Left renal cortex interstitium (tissue), 4 donors: ENCODE results near the gene C14orf180. TPM values are rescaled to one million over a fixed set of nuclear protein-coding genes. Genes with fewer than 3 reads are reported as not detected.

Source experiments
- DNase-seq, 4 donors: peaks; one replicate each; pipeline ENCODE4 v3.0.0-alpha.2; 2013; ENCODE audit warnings: low read depth in 4 of 4, low spot score in 2 of 4, missing footprints in 1 of 4
- polyA plus RNA-seq, 4 donors: library from polyadenylated mRNA; unstranded; fragments of 120-200 nt; gene quantifications; one replicate each; pipeline ENCODE4 v1.2.1, GENCODE V29; 2013; ENCODE audit not compliant: insufficient read length in 4 of 4

Gene C14orf180
- polyA plus RNA-seq, 4 donors: 0.14 to 0.23 (median 0.17) TPM; not detected in 1

- DNase-seq: no peak
Observed at GRCh38 chr14:104559804-104560585, 19.6 kb upstream of the C14orf180 start.

- no peak for DNase-seq
Observed at GRCh38 chr14:104560586-104560945, 19.0 kb upstream of the C14orf180 start.

DNA sequence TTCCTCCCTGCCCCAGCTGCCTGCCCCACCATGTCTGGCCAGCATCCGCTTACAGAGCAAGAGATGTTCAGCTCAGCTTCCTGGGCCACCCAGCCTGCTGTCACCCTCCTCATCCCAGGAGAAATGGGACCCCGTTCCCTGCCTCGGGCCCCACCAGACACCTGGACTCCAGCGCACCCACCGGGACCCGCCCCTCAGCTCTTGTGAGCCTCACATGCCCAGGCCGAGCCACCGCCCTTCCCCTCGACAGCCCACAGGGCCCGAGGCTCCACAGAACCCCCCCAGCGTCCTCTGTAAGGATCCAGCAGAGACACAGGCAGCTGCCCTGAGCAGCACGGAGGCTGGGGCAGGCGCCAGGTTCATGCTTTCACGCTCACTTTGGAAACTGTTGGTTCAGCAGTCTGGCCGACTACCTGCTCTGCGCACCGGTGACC is 18.4 kb upstream of the C14orf180 start:
- no peak for DNase-seq

DNA sequence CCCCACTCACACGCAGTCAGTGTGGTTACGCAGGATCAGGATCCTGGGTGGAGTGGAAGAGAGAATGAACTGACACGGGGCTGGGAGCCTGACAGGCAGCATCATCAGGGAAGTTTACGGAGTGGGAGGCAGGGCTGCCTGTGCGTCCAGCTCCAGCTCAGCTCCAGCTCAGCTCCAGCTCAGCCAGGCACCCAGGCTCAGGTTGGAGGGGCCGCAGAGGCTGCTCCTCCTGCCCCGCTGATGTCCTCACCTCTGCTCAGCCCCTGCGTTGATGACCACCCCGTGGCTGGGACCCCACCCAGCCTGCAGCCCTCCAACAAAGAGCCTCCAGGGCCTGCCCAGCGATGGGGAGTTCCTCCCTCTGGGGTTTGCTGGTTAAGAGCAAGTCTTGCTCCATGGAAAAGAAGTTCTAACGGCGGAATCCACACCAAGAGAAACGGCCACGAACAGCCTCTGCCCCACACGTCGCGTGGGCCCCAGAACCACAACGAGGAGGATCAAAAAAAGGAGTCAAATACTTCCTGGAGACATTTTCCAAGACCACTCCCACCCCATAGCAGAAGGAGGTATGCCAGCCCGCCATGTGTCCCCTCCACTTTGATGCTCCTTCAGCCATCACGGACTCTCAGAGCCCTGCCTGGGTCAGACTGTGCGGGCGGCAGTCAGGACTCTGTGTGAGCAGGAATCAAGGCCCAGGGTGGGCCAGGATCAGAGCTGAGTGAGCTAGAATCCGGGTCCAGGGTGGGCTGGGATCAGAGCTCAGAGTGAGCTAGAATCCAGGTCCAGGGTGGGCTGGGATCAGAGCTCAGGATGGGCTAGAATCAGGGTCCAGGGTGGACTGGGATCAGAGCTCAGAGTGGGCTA is 17.7 kb upstream of the C14orf180 start:
- no peak for DNase-seq

DNA sequence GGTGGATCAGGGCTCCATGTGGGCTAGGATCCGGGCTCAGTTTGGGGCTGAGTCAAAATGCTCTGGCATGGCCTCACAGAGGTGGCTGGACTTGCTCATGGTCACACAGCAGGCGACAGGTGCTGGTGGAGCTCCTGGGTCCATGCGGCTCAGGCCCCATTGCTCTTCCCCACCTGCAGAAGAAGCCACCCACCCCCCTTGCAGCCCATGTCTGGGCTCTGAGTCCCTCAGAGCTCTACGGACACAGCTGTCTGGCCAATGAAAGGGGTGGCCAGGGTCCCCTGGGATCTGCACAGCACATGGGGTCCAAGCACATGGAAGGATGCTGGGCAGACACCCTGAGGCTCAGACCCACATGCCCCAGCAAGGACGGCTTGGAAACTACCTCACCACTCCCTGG is 17.0 kb upstream of the C14orf180 start:
- DNase-seq: no peak

DNA sequence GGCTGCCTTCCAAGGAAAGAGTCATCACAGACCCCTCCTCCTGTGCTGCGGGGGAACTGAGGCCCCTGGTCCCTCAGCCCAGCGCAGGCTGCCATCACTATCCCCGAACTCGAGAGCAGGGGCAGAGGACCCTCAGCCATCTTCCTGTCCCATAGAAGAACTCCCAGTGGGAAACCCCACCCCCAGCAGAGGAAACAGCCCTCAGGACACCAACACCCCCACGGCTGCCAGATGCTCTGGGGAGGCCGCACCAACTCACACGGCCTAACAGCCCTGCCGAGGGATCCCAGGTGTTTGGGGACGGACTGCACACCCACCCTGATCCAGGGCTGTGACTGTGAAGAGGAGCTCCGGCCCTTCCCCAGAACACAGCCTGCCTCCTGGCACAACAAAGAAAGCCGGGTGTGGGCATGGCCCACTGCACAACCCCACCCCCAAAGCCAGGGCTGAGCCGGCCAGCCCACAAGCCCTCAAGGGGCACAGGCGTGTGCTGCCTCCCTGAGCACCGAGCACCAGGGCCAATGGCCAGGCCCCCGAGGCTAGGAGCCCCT is 16.3 kb upstream of the C14orf180 start:
- no peak for DNase-seq

- DNase-seq: peak in 1 of 4 donors; percentile 55
Observed at GRCh38 chr14:104563742-104564615, 15.6 kb upstream of the C14orf180 start.

GRCh38 chr14:104564744-104565679 is 14.6 kb upstream of the C14orf180 start:
- DNase-seq: no peak

DNA sequence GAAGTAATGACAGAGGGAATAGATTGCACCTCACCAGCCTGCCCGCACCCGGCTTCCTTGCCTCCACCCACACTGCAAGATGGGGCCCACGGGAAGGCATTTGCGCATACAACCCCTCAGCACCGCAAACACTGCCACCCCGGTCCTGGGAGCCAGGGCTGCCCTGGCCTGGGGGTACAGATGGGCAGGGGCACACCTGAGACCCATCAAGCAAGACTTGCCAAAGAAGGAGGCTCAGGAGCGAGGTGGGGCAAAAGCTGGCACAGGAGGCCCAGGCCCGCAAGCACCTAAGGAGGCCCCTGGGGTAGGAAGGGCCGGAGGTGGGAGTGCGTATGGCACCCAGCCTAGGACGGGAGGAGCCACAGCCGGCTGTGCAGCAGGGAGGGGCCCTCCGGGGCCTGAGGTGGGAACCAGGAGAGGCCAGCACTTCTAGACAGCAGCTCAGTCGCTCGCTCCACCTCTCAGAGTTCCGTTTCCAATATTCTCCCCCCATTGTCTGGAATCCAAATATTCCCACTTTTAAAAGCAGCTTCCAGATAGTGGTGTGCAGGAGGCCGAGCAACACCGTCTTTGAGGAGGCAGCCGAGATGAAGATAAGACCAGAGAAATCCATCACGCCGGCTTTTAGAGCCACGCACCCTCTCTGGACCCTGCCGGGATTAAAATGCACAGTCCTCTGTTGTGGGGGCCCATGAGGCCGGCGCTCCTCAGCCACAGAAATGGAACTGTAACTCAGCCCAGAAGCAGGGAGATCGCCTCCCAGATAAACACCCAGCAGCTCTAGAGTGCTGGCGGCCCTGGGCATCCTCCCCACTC is 12.2 kb upstream of the C14orf180 start:
- no peak for DNase-seq

DNA sequence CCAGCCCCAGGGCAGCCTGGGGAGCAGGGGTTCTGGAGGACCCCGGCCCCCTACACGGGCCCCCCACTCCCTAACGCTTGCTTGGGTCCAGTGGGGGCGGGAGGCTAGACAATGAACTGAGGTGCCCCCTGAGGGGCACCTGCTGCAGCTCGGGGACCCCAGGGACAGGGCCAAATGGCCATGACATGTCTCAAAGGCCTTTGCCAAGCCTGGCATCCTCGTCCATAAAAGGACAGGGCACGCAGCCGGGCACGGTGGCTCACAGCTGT is 11.7 kb upstream of the C14orf180 start:
- no peak for DNase-seq

- DNase-seq: no peak
Observed at GRCh38 chr14:104568620-104569019, 10.9 kb upstream of the C14orf180 start.

DNA sequence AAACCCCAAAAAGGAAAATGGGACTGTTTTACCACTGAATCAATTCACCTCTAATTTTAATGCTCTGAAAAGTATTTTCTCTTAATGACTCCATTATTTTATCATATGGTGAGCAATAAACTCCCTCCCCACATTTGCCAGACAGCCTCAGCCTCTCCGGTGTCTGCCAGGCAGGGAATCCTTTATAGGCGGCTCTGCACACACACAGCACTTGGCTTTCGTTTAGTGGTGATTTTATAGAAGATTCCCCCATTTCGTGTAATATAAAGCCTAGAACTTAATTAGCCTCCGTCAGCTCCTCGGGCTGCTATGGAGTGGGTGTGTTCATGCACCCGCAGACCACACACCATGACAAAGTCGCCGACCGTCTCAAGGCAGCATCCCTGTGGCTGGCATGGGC is 10.1 kb upstream of the C14orf180 start:
- no peak for DNase-seq

DNA sequence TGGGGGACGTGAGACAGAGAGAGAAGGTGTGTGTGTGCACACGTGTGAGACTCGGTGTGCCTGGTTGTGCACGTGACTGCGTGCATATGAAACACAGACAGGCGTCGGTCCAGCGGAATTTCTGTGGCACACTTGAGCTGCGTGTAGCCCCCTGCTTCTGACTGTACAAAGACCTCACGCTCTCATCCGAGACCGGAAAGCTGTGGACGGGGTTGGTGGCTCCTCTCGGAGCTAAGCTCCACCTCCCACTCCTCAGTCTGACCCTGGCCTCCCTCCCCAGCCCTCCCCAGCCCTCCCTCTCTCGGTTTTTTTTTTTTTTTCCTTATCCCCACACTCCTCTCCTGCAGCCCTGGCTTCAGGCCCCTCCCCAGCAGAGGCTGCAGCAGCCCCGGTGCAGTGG is 8.3 kb upstream of the C14orf180 start:
- no peak for DNase-seq

DNA sequence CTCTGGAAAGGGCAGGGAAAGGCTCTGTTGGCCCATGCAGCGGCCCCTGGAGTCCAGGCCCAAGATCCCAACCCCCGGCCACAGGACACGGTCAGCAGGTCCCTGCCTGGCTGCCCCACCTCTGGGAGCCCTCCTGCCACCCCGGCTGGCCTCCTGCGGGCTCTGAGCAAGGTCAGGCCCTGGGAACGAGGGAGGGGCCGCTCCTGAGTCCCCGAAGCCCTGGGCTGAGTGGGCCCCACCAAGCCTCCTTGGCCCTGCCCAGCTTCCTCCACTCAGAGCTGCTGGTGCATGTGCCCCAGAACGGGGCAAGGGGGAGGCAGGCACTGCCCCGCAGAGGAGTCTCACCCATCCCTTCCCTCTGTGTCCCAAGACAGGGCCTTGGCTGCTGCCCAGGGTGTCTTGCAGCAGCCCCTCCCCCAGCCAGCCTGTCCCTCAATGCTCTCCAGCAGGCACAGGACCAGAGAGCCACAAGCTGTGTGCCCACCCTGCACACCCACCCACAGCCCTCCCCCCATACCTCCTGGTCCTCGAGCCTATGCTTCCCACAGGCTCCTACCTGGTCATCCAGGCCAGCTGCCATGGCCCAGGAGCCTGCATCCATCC is 7.4 kb upstream of the C14orf180 start:
- DNase-seq: no peak

GRCh38 chr14:104572668-104573067 is 6.9 kb upstream of the C14orf180 start:
- DNase-seq: no peak

DNA sequence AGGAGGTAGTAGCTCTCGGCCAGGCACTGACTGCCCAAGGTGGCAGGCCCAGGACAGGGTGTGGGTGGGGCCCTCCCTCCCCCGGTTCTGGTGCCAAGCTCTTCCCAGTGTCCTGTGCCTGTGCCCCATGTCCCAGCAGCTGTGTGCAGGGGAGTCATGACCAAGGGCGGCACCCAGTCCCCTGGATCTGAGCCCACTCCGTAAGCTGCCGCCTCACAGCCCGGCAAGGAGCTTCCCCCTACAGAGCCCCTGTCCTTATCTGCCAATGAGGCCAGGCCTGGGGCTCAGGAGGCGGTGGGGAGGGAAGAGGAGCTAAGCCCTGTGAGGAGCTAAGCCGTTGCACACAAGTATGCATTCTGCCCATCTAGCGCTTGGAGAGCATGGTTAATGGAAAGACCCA is 5.6 kb upstream of the C14orf180 start:
- no peak for DNase-seq

GRCh38 chr14:104574536-104574935 is 5.0 kb upstream of the C14orf180 start:
- no peak for DNase-seq

DNA sequence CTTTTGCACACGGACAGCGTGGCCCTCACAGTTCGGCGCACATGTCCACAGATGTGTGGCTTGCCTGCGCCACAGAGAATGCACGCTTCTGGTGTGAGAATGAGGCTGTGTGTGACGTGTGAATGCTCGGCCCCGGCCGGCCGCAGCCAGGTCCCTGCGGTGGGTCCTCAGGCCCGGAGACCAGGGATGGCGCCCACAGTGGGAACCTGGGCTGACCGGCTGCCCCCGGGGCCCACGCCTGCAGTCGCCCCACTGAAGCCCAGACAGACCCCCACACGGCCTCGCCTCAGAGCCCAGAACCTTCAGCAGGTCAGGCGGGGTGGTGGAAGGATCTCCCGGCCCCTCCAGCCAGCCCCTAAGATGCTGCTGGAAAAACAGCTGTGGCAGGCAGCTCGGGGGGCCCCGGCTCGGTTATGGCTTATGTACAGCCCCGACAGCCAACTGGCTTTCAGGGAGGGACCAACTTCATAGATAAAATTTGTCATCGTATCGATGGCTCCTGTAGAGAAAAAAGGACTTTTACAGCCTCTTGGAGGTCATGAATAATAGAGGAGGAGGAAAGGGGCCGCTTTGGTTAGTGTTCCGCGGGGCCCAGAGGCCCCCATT is 4.5 kb upstream of the C14orf180 start:
- no peak for DNase-seq
